ENCODE data around the gene KLHL40. TPM values are rescaled to one million over a fixed set of nuclear protein-coding genes. Genes with fewer than 3 reads are reported as not detected.

Gene KLHL40
- total and polyA plus RNA-seq, 3 experiments from 2014 or later: not detected

DNA sequence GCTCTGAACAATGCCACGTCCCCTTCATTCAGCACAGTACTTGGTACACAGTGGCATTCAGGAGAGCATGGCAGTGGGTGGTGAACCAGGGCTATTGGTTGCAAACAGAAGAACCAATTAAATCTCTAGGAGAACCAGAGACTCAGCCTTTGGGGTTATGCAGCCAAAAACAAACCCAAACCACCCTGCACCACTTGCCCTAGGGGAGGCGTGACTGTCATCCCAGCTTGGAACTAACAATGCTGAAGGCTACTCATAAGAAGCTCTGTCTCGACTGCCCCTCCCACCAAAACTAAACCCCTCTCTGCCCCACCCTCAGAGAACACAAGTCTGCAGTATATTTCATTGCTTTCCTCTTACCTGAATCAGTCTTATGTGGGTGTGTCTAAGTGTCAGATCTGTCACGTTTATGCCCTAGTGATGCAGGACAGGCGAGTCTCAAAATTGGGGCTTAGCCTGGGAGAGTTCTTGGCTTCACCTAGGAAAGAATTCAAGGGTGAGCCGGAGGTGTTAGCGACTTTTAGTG lies 15.2 kb upstream of the KLHL40 start:
- ChIA-PET POLR2A (no interaction called here), CTCF (no interaction called here)
- H3K9me3 ChIP-seq (ENCODE audit: low read length): no peaks in the 10 kb centered on the region
- Mint-ChIP-seq H3K9me3 (peaks cover 0 to 2% (median 0%) of the 10 kb centered on the region in 5 donors), H3K4me1 (no peaks in the 10 kb centered on the region), H3K36me3 (no peaks in the 10 kb centered on the region), H3K27me3 (peaks cover 1 to 3% of the 10 kb centered on the region in 2 donors), H3K27ac (no peak overlapping the region), H3K4me3 (no peak overlapping the region)
- H3K4me3 ChIP-seq (ENCODE audit: low read length): no peak overlapping the region
- no peak for DNase-seq
- no peak overlapping the region for H3K27ac ChIP-seq (ENCODE audit: low read depth, low read length)
- H3K36me3 ChIP-seq (ENCODE audit: insufficient read depth, low read length): no peaks in the 10 kb centered on the region
- no peaks in the 10 kb centered on the region for H3K27me3 ChIP-seq (ENCODE audit: insufficient read depth, low read length, poor library complexity, severe bottlenecking)
- no peaks in the 10 kb centered on the region for H3K4me1 ChIP-seq (ENCODE audit: insufficient read depth, low read length)

DNA sequence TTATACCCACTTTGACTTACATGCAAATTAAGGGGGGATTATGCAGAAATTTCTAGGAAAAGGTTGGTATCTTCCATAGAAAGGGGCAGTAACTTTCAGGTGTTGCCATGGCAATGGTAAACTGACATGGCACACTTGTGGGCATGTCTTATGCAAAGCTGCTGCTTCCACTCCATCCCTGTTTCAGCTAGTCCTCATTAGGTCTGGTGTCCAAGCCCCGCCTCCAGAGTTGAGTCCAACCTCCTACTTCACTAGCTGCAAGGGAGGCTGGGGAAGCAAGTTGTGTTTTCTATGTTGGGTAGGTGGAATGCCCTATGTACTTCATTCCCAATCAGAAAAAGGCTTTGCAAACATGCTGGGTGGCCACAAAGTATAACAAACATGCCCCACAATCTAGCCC lies 14.7 kb upstream of the KLHL40 start:
- no peaks in the 10 kb centered on the region for H3K4me1 Mint-ChIP-seq
- no peaks in the 10 kb centered on the region for H3K36me3 ChIP-seq (ENCODE audit: insufficient read depth, low read length)
- no peaks in the 10 kb centered on the region for H3K4me1 ChIP-seq (ENCODE audit: insufficient read depth, low read length)
- peaks cover 0 to 2% (median 0%) of the 10 kb centered on the region in 5 donors for H3K9me3 Mint-ChIP-seq
- H3K27me3 ChIP-seq (ENCODE audit: insufficient read depth, low read length, poor library complexity, severe bottlenecking): no peaks in the 10 kb centered on the region
- POLR2A ChIA-PET: no interaction called here
- no peak overlapping the region for H3K4me3 ChIP-seq (ENCODE audit: low read length)
- DNase-seq: no peak
- H3K4me3 Mint-ChIP-seq: no peak overlapping the region
- no peaks in the 10 kb centered on the region for H3K9me3 ChIP-seq (ENCODE audit: low read length)
- no peak overlapping the region for H3K27ac ChIP-seq (ENCODE audit: low read depth, low read length)
- peaks cover 1 to 3% of the 10 kb centered on the region in 2 donors for H3K27me3 Mint-ChIP-seq
- H3K27ac Mint-ChIP-seq: no peak overlapping the region
- CTCF ChIA-PET: no interaction called here
- no peaks in the 10 kb centered on the region for H3K36me3 Mint-ChIP-seq

DNA sequence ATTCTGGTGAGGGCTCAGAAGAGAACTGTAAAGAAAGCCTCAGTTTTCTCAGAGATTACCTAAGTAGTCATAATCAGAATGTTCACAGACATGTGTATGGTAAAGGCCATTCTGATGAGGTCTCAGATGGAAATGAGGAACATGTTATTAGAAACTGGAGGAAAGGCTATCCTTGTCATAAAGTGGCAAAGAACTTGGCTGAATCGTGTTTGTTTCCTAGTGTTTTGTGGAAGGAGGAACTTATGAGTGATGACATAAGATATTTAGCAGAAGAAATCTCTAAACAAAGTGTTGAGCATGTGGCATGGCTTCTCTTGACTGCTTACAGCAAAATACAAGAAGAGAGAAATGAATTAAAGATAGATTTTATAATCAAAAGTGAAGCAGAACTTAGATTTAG lies 12.8 kb upstream of the KLHL40 start:
- H3K4me3 ChIP-seq (ENCODE audit: low read length): no peak overlapping the region
- no peak overlapping the region for H3K4me3 Mint-ChIP-seq
- H3K4me1 ChIP-seq (ENCODE audit: insufficient read depth, low read length): no peaks in the 10 kb centered on the region
- H3K4me1 Mint-ChIP-seq: no peaks in the 10 kb centered on the region
- CTCF ChIA-PET: no interaction called here
- H3K9me3 Mint-ChIP-seq: peaks cover 5 to 9% (median 8%) of the 10 kb centered on the region in 5 donors
- peaks cover 0 to 6% (median 0%) of the 10 kb centered on the region in 3 donors for H3K36me3 Mint-ChIP-seq
- no peaks in the 10 kb centered on the region for H3K9me3 ChIP-seq (ENCODE audit: low read length)
- peaks cover 6 to 18% of the 10 kb centered on the region in 2 donors for H3K27me3 Mint-ChIP-seq
- H3K27me3 ChIP-seq (ENCODE audit: insufficient read depth, low read length, poor library complexity, severe bottlenecking): no peaks in the 10 kb centered on the region
- H3K27ac ChIP-seq (ENCODE audit: low read depth, low read length): no peak overlapping the region
- H3K36me3 ChIP-seq (ENCODE audit: insufficient read depth, low read length): no peaks in the 10 kb centered on the region
- POLR2A ChIA-PET: no interaction called here
- no peak for DNase-seq
- H3K27ac Mint-ChIP-seq: no peak overlapping the region

DNA sequence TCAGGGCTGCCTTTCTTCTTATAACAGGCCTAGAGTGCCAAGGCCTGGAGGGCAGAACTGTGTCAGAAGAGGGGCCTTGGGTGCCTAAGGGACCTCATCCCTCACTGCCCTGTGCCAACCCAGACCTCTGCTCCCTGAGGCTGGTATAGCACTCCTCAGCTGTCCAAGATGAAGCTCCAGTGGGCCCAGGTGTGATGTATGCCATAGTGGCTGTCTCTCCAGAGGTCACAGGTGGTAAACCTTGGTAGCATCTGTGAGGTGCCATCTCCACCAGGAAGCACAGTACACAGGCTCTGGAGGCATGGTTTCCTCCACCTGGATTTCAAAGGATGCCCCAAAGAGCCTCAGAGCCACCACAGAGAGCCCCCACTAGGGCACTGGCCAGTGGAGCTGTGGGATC lies 12.3 kb upstream of the KLHL40 start:
- H3K9me3 ChIP-seq (ENCODE audit: low read length): no peaks in the 10 kb centered on the region
- H3K4me3 Mint-ChIP-seq: no peak overlapping the region
- H3K27me3 Mint-ChIP-seq: peaks cover 4 to 24% of the 10 kb centered on the region in 2 donors
- no peak overlapping the region for H3K27ac Mint-ChIP-seq
- H3K9me3 Mint-ChIP-seq: peaks cover 7 to 15% (median 13%) of the 10 kb centered on the region in 5 donors
- no peak overlapping the region for H3K27ac ChIP-seq (ENCODE audit: low read depth, low read length)
- no peaks in the 10 kb centered on the region for H3K4me1 ChIP-seq (ENCODE audit: insufficient read depth, low read length)
- no peak for DNase-seq
- CTCF ChIA-PET: no interaction called here
- peaks cover 0 to 11% (median 0%) of the 10 kb centered on the region in 3 donors for H3K36me3 Mint-ChIP-seq
- no peak overlapping the region for H3K4me3 ChIP-seq (ENCODE audit: low read length)
- no peaks in the 10 kb centered on the region for H3K36me3 ChIP-seq (ENCODE audit: insufficient read depth, low read length)
- H3K4me1 Mint-ChIP-seq: no peaks in the 10 kb centered on the region
- POLR2A ChIA-PET: no interaction called here
- H3K27me3 ChIP-seq (ENCODE audit: insufficient read depth, low read length, poor library complexity, severe bottlenecking): no peaks in the 10 kb centered on the region

DNA sequence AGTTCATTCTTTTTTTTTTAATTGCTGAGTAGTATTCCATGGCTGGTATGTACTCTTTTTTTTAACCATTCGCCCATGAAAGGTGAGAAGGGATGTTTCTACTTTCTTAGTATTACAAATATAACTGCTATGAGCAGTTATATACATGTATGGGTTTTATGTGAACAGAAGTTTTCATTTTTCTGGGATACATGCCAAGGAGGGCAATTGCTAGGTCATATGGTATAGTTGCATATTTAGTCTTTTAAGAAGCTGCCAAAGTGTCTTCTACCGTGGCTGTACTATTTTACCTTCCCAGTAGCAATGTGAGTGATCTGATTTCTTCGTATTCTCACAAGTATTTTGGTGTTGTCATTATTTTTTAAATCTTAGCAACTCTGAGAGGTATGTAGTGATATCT lies 11.2 kb upstream of the KLHL40 start:
- H3K4me3 ChIP-seq (ENCODE audit: low read length): no peak overlapping the region
- Mint-ChIP-seq H3K9me3 (peaks cover 7 to 19% (median 18%) of the 10 kb centered on the region in 5 donors), H3K27me3 (peaks cover 4 to 31% of the 10 kb centered on the region in 2 donors), H3K27ac (no peak overlapping the region), H3K4me3 (no peak overlapping the region), H3K4me1 (no peaks in the 10 kb centered on the region), H3K36me3 (peaks cover 0 to 11% (median 0%) of the 10 kb centered on the region in 3 donors)
- no peaks in the 10 kb centered on the region for H3K9me3 ChIP-seq (ENCODE audit: low read length)
- DNase-seq: no peak
- no peak overlapping the region for H3K27ac ChIP-seq (ENCODE audit: low read depth, low read length)
- no peaks in the 10 kb centered on the region for H3K36me3 ChIP-seq (ENCODE audit: insufficient read depth, low read length)
- POLR2A ChIA-PET: no interaction called here
- no peaks in the 10 kb centered on the region for H3K27me3 ChIP-seq (ENCODE audit: insufficient read depth, low read length, poor library complexity, severe bottlenecking)
- no peaks in the 10 kb centered on the region for H3K4me1 ChIP-seq (ENCODE audit: insufficient read depth, low read length)
- CTCF ChIA-PET: no interaction called here

DNA sequence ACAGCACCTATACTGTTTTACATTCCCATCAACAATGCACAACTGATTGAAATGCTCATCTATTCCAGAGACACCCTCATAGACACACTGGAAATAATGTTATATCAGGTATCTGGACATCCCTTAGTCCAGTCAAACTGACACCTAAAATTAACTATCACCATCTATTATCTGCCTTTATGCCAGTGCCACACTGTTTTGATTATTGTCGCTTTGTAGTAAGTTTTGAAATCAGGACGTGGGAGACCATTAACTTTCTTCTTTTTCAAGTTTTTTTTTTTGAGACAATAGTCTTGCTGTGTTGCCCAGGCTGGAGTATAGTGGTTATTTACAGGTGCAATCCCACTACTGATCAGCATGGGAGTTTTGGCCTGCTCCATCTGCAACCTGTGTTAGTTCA lies 9.4 kb upstream of the KLHL40 start:
- Histone ChIP-seq H3K27ac (ENCODE audit: low read depth, low read length) (no peak overlapping the region), H3K4me3 (ENCODE audit: low read length) (no peak overlapping the region), H3K9me3 (ENCODE audit: low read length) (no peaks in the 10 kb centered on the region), H3K4me1 (ENCODE audit: insufficient read depth, low read length) (no peaks in the 10 kb centered on the region), H3K27me3 (ENCODE audit: insufficient read depth, low read length, poor library complexity, severe bottlenecking) (no peaks in the 10 kb centered on the region), H3K36me3 (ENCODE audit: insufficient read depth, low read length) (no peaks in the 10 kb centered on the region)
- Mint-ChIP-seq H3K4me1 (no peaks in the 10 kb centered on the region), H3K27me3 (peaks cover 4 to 36% of the 10 kb centered on the region in 2 donors), H3K4me3 (no peak overlapping the region), H3K36me3 (peaks cover 0 to 11% (median 0%) of the 10 kb centered on the region in 3 donors), H3K27ac (no peak overlapping the region), H3K9me3 (peaks cover 7 to 19% (median 18%) of the 10 kb centered on the region in 5 donors)
- POLR2A ChIA-PET: no interaction called here
- no peak for DNase-seq
- CTCF ChIA-PET: no interaction called here

DNA sequence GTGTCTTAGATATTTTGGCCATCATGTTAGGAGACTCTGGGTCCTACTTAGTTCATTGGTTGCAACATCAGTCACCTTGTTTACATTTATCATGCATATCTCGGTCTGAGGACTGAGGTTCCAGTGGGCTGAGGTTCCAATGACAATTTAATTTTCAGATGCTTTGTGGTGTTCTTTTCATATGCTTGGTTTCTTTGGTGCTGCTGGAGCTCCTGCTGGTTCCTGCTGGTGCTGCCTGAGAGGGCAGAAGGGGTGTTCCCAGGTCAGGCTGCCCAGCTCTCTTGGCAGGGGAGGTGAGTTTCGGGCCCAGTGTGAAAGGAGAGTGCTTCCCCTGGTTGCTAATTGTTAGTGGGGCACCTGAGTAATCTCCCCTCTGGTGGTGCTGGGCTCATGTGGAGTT lies 6.9 kb upstream of the KLHL40 start:
- Mint-ChIP-seq H3K27me3 (peaks cover 12 to 47% of the 10 kb centered on the region in 2 donors), H3K4me3 (no peak overlapping the region), H3K9me3 (peaks cover 7 to 19% (median 18%) of the 10 kb centered on the region in 5 donors), H3K36me3 (peaks cover 0 to 11% (median 0%) of the 10 kb centered on the region in 3 donors), H3K4me1 (no peaks in the 10 kb centered on the region), H3K27ac (no peak overlapping the region)
- ChIA-PET CTCF (no interaction called here), POLR2A (no interaction called here)
- H3K27me3 ChIP-seq (ENCODE audit: insufficient read depth, low read length, poor library complexity, severe bottlenecking): no peaks in the 10 kb centered on the region
- no peaks in the 10 kb centered on the region for H3K9me3 ChIP-seq (ENCODE audit: low read length)
- H3K27ac ChIP-seq (ENCODE audit: low read depth, low read length): no peak overlapping the region
- no peak overlapping the region for H3K4me3 ChIP-seq (ENCODE audit: low read length)
- no peak for DNase-seq
- no peaks in the 10 kb centered on the region for H3K36me3 ChIP-seq (ENCODE audit: insufficient read depth, low read length)
- H3K4me1 ChIP-seq (ENCODE audit: insufficient read depth, low read length): no peaks in the 10 kb centered on the region

DNA sequence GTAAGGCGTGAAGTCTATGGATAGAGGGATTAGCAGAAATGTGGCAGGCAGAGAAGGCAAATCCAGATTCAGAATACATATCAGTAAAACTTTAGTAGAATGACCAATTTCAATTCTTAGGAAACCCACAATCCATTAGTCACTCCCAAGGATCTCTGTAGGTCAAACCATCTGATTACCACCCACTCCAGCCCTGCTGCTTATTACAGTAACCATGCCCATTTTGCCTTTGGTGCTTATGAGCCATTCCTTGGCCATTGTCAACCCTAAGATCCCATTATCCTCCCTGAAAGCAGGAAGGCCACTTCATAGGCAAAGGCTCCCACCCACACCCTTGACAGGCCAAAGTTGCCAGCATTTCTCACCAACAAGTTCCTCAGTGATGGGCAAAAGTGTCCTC lies 5.1 kb upstream of the KLHL40 start:
- no peak overlapping the region for H3K4me3 ChIP-seq (ENCODE audit: low read length)
- Mint-ChIP-seq H3K4me3 (no peak overlapping the region), H3K9me3 (peaks cover 7 to 19% (median 18%) of the 10 kb centered on the region in 5 donors), H3K27me3 (peaks cover 19 to 54% of the 10 kb centered on the region in 2 donors), H3K27ac (no peak overlapping the region), H3K4me1 (no peaks in the 10 kb centered on the region), H3K36me3 (peaks cover 0 to 11% (median 0%) of the 10 kb centered on the region in 3 donors)
- no peak for DNase-seq
- H3K9me3 ChIP-seq (ENCODE audit: low read length): no peaks in the 10 kb centered on the region
- no peaks in the 10 kb centered on the region for H3K36me3 ChIP-seq (ENCODE audit: insufficient read depth, low read length)
- H3K27ac ChIP-seq (ENCODE audit: low read depth, low read length): no peak overlapping the region
- POLR2A ChIA-PET: no interaction called here
- CTCF ChIA-PET: no interaction called here
- H3K4me1 ChIP-seq (ENCODE audit: insufficient read depth, low read length): no peaks in the 10 kb centered on the region
- H3K27me3 ChIP-seq (ENCODE audit: insufficient read depth, low read length, poor library complexity, severe bottlenecking): no peaks in the 10 kb centered on the region

Measured in CD8-positive, alpha-beta memory T cell (primary cell).